PC-3 (cell line): ENCODE results near the gene RABGAP1L.

Experiments used
- CTCF ChIP-seq: fragments of 300-600 bp; sonication (generic); conservative IDR thresholded peaks from 2 replicates; pipeline ENCODE4 v1.5.1; 2017; ENCODE audit warnings: antibody characterized with exemption, low read depth, mild to moderate bottlenecking, low read length
- EZH2 ChIP-seq: fragments of 300-600 bp; sonication (generic); IDR thresholded peaks from one replicate; pipeline ENCODE4 v1.6.1; 2017; ENCODE audit warnings: antibody characterized with exemption, mild to moderate bottlenecking, low read length; ENCODE audit not compliant: unreplicated experiment
- EZH2phosphoT487 ChIP-seq: fragments of 300-600 bp; sonication (generic); IDR thresholded peaks from 2 replicates; pipeline ENCODE4 v1.6.1; 2018; ENCODE audit warnings: mild to moderate bottlenecking, antibody characterized with exemption, low read length, borderline replicate concordance

GRCh38 chr1:174997041-174997440 lies 837.7 kb downstream of the RABGAP1L start:
- no peak for TF ChIP-seq CTCF
- no peak for TF ChIP-seq EZH2
- TF ChIP-seq EZH2phosphoT487 = no peak
